Activated CD8-positive, alpha-beta memory T cell treated with anti-CD3 and anti-CD28 coated beads for 24 hours (primary cell): ENCODE data around the gene STRBP.
A peak's percentile ranks its signal among the peaks of the same experiment; 100 is the strongest.
"Not testable (repeated sequence)": the region's sequence is repeated elsewhere in the genome, so short reads cannot be mapped to it uniquely, and the experiment has no call there.

Experiments used
- DNase-seq: peaks from one replicate; pipeline ENCODE4 v3.0.0-alpha.2; 2020

The STRBP gene

DNA sequence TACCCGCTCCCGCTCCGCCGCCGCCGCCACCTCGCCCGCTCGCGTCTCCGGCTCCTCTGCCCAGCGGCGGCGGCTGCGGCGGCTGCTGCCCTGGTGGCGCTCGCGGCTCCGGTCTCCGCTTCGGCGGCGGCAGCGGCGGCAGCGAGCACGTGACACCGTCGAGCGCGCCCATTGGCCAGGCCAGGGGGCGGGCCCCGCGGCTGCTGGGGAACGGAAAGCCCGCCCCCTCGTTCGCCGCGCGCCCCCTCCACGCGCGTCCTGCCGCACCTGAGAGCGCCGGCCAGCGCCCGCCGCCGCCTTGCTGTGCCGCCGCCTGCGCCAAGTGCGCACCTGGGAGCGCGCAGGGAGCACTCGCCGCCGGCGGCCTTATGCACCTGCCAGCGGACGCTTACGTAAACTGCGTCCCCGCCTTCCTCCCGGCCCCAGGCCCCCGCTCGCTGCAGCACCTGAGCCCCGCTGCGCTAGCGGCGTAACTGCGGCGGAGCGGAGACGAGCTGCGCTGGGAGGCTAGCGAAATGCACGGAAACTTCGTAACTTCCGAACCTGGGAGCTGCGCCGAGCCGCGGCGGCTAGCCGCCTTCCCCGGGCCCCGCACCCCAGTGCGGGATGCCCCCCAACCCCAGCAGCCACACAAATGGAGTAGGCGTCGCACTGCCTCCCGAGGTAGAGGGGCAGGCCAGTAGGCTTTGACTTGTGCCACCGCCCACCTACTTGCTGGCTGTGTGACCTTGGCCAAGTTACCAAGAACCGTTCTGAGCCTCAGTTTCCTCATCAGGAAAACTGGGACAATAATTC, at the start of gene STRBP:
Gene STRBP, minus strand, starts transcription at position 122 of the 795 bp plus-strand sequence. CDS start 84,452 bp downstream, outside the sequence.
- DNase-seq = peak; percentile 97

GRCh38 chr9:123316053-123316718, 47.8 kb upstream of the STRBP start:
- DNase-seq = no peak

DNA sequence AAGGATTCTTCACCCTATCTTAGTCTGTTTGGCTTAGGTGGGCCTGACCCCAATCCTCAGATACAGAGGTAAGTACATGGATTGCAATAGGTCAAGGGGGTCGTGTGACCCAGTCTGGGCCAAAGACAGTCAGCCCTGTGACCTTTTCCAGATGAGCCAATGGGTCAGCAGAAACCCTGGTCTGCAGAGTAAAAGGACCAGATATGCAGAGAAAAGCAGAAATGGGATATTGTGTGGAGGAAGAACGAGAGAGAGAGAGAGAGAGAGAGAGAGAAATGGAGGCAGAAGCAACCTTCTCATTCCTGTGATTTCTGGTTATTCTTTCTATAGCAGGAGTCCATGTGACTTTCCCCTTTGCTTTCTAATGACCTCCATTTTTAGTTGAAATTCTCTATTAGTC, 47.2 kb upstream of the STRBP start:
- DNase-seq = no peak

GRCh38 chr9:123314617-123315016, 46.2 kb upstream of the STRBP start:
- DNase-seq = no peak

DNA sequence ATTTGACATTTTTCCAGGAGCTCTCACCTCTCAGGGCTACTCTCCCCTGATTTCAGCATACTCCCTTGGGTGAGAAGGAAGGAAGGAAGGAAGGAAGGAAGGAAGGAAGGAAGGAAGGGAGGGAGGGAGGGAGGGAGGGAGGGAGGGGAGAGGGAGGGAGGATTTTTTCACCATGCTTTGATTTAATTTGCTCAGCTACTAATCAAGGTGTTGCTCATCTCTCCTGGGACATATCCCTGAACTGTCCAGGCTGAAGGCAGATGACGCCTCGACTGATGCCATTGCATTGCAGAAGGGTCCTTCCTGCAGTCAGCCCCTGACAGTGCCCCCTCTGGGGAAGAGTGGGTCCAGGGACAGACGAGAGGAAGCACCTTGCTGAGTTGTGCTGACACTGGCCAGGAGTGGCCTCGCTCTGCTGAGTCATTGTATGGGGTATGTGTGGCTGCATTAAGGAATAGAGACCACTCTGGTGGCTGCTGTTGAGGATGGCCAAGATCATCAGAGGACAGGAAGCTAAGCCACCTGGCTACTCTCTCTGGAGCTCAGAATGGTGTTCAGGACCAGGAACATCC, 44.0 kb upstream of the STRBP start:
- no peak for DNase-seq

DNA sequence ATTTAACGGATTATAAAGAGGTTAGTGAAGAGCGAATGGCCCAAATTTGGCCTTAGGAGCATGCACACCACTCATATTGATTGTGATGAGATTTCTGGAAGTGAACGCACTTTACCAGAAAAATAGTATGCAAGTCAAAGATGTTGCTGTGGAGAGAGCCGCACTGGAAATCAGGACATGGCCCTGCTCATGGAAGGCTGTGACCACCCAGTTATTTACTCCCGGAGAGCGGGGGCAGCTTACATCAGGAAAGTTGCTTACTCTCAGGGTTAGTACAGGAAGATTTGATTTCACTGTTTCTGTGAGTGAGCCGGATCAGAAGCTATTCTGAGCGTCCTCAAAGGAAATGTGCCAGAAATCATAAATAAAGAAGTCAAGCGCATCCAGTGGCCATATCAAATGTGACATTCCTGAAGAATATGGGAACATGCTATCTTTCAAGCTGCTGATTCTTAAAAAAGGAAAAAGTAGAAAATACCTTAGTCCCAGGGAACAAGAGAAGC, 42.9 kb upstream of the STRBP start:
- DNase-seq = no peak

DNA sequence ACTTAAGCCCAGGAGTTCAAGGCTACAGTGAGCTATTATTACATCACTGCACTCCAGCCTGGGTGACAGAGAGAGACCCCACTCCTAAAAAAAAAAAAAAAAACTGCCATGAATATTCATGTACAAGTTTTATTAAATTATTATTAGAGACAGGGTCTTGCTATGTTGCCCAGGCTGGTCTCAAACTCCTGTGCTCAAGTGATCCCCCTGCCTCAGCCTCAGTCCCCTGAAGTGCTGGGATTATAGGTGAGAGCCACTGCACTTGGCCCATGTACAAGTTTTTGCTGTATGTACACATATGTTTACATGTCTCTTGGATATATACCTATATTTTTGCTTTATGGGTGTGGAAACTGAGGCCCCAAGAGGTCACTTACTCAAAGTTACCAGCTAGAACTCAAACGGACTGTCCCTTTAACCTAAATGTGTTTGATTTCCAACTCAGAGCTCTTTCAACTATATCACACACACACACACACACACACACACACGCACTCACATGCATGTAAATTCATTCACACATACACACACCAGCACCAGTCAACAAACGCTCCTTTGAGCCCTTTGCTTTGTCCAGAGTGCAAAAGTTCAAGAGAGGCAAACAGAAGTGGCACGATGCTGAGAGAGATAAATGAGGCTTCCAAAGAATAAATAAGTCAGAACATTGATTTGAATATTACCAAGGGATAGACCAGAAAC, 42.3 kb upstream of the STRBP start:
- DNase-seq = no peak

GRCh38 chr9:123309611-123310010, 41.2 kb upstream of the STRBP start:
- DNase-seq = no peak

- no peak for DNase-seq
Observed at GRCh38 chr9:123305879-123306278, 37.5 kb upstream of the STRBP start.

DNA sequence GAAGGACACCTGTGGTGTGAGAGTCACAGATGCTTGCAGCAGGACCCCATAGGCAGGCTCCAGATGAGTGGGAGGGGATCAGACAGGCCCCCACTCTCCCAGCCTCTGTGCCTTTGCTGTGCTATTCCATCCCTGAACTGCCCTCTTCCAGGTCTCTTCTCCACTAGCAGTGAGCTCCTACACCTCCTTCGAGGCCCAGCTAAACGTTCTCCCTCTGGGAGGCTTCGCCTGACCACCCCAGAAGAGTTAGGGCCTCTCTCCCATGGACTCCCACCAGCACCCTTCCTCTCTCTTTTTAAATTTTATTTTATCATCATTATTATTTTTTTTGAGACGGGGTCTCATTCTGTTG, 35.9 kb upstream of the STRBP start:
- DNase-seq = no peak

- peak; percentile 66 for DNase-seq
Observed at GRCh38 chr9:123302348-123303214, 34.2 kb upstream of the STRBP start.

GRCh38 chr9:123301936-123302335, 33.5 kb upstream of the STRBP start:
- not testable (repeated sequence) for DNase-seq

- DNase-seq = no peak
Observed at GRCh38 chr9:123300554-123300953, 32.2 kb upstream of the STRBP start.

- no peak for DNase-seq
Observed at GRCh38 chr9:123299558-123300126, 31.3 kb upstream of the STRBP start.

DNA sequence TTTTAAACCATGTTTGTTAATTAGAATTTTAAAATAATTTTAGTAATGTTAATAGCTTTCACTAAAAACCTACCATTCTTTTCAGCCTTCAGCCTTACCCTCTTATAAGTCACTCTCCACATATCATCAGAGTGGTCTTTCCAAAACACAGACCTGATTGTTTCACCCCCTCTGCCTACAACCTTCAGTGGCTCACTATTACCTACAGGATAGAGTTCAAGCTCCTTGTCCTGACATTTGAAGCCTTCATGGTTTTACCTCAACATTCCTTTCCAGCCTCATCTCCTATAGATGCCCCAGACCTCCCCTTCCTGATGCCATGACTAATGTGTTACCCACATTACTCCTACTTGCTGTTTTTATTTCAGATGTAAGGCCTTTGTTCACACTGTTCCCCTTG, 27.8 kb upstream of the STRBP start:
- DNase-seq = no peak

GRCh38 chr9:123291736-123292135, 23.4 kb upstream of the STRBP start:
- no peak for DNase-seq

GRCh38 chr9:123290764-123291163, 22.4 kb upstream of the STRBP start:
- DNase-seq = no peak

DNA sequence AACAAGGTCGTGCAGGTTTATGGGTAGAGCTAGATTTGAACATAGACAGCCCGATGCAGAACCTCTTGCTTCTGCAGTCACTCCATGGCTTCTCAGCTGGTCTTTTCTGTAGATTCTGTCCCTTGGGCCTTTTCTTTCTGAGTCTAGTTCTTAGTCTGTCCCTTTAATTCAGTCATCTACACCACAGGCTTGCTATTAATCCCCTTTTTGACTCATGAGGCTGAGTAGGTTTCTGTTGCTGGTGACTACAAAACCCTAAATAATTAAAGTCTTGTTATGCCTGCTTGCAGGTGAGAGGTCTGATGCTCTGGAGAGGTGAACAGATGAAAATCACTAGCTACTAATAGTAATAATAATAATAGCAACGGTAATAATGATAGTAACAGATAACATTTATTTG, 19.3 kb upstream of the STRBP start:
- DNase-seq = no peak

GRCh38 chr9:123286324-123286723, 17.9 kb upstream of the STRBP start:
- no peak for DNase-seq

- DNase-seq = peak; percentile 13
Observed at GRCh38 chr9:123284656-123285055, 16.3 kb upstream of the STRBP start.

DNA sequence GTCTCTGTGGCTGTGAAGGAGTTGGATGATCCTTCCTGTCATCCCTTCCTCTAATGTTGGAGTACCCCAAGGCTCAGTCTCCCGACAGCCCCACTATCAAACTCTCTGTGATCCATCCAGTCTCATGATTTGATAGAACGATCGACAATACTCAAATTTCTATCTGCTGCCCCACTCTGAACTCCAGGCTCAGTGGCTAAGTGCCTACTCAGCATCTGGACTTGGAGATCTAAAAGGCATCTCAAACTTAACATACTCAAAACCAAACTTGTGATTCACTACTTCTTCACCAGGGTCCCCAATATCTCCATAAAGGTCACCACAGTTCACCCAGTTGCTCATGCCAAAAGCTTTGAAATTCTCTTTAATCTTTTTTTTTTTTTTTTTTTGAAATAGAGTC, 15.1 kb upstream of the STRBP start:
- DNase-seq = peak; percentile 11

DNA sequence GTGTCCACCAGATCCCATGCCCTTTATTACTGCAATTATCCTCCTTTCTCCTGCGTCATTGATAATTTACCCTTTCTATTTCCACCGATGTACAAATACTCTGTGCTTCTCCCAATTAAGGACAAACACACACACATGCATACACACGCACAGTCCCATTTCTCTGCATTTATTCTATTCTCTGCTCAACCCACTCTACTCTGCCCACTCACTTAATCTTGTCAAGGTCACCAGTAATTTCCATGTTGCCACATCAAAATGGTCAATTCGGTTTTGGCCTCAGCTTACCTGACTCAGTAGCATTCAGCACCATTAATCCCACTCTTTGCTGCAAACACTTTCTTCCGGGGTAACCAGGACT, 14.6 kb upstream of the STRBP start:
- peak; percentile 3 for DNase-seq
